Dedifferentiated amniotic fluid mesenchymal stem cell (primary cell): ENCODE measurements around the gene FAM120C.

Experiments
- DNase-seq: peaks from one replicate; pipeline ENCODE4 v3.0.0-alpha.2; 2016; ENCODE audit errors: extremely low spot score

Gene FAM120C

DNA sequence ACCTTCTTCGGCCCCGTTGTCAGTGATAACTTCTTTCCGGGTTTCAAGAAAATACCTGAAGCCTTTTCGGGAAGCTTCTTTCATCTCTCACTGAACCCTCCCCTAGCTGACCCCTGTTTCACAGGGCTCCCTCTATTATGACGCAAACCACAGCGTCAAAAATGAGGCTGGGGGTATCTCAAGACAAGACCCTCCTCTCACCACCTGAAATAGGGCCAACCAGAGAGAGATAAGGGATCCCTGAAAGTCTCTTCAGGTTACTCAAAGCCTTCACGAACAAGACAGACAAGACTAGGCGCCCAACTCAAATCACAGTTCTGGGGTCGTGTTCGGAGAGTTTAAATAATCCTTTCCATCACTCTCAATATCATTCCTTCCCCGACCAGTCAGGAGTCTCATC lies 140.0 kb downstream of the FAM120C start:
- no peak for DNase-seq

DNA sequence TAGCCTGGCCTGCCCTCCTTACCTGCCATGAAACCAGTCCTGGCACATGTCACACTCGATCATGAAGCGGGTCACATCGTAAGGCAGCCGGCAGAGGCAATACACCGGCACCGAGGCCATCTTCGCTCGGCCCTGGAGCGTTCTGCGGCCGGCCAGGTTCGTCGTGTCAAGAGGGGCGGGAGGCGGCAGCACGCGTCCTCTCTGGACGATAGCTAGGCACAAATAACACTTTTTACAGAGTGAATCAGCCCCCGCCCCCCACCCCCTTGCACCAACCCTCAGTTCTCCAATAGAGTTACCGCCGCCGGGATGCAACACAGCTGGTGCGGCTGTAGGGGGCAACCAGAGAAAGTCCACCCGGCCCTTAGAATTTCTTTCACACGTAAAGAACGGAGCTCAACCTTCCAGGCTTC lies 140.4 kb downstream of the FAM120C start:
- peak; percentile 51 for DNase-seq

DNA sequence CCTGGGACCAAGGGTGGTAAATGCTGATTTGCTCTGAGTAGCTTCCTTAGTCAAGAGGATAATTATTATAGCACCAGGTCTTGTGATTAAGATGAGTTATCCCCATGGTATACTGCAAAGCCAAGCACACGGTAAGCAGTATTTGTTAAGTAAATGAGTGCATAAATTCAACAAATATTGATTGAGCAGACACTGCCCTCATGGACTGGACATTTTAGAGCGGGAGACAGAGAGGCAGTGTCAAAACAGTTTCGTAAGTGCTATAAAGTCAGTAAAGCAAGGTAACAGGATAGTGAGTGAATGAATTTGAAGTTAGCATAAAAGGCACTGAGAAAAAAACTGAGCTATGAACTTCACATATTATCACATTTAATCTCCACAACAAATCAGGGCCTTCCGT lies 152.7 kb downstream of the FAM120C start:
- DNase-seq = no peak

DNA sequence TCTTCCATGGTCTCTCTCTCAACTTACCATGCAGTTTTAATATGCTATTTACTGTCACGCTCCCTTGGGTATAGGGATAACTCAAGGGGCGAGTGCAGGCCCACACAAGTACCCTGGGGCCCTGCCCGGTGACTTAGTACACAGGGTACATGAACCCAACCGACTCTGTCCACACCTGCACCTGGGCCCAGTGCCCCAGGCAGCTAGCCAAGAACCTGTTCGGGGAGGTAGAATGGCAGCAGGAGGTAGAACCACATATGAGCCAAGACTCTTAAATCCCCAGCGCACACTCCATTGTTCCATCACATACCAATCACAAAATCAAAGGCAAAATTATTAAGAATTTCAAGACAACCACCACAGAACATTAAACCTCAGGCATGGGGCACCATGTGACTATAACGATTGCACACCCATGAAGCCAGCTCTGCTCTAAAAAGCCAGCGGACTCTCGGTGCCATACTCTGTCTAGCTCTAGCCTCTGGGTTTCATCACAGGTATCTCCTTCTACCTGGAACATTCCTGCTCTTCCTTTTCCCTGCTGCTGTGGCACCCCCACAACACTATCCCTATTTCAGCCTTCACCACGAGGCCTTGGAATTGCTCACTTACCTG lies 153.4 kb downstream of the FAM120C start:
- no peak for DNase-seq

DNA sequence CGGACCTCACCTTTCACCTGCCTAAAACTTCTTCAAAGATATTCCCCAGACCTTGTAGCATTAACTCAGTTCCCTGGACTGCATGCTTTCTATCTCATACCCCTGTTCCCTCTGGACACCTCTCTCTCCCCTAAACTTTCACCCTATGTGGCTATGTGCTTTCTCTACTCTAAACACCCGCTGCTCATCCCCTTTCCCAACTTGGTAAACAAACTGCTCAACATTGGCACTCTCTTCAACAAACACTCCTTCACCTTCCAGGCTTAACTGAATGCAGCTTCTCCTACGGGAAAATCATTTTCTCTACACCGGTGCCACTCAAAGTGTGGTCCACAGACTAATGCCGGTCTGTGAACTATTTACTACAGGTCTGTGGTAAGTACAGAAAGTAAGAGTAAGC lies 158.7 kb downstream of the FAM120C start:
- no peak for DNase-seq
